Measurements from ENCODE around the gene TMEM86A.

Gene TMEM86A

GRCh38 chr11:18710545-18710944 is 12.0 kb downstream of the TMEM86A start:
- no peak for DNase-seq (ENCODE audit: low read depth in 1 of 2, low spot score in 1 of 2)
- no peak overlapping the region for H3K27ac ChIP-seq (replicated peaks)
- no peak overlapping the region for H3K4me3 ChIP-seq (replicated peaks; ENCODE audit: insufficient read depth, low read length)
- TF ChIP-seq POLR2AphosphoS5 (IDR thresholded peaks at IDR 0.05; ENCODE audit: low read depth) (no peak), REST (IDR thresholded peaks at IDR 0.05; ENCODE audit: insufficient replicate concordance, low read depth) (no peak), SPI1 (IDR thresholded peaks at IDR 0.05; ENCODE audit: borderline replicate concordance, low read depth) (no peak), CTCF (IDR thresholded peaks at IDR 0.05; ENCODE audit: insufficient read depth, low read length) (no peak), GABPA (IDR thresholded peaks at IDR 0.05; ENCODE audit: low read depth) (no peak)
- peaks cover 21% of the 10 kb centered on the region for H3K27me3 ChIP-seq (ENCODE audit: insufficient read depth, poor library complexity, severe bottlenecking)

- H3K27me3 ChIP-seq (ENCODE audit: insufficient read depth, poor library complexity, severe bottlenecking), result peaks cover 1% of the 10 kb centered on the region
- no peak for DNase-seq (ENCODE audit: low read depth in 1 of 2, low spot score in 1 of 2)
- H3K27ac ChIP-seq (replicated peaks), result no peak overlapping the region
- H3K4me3 ChIP-seq (replicated peaks; ENCODE audit: insufficient read depth, low read length), result no peak overlapping the region
- TF ChIP-seq REST (IDR thresholded peaks at IDR 0.05; ENCODE audit: insufficient replicate concordance, low read depth) (no peak), CTCF (IDR thresholded peaks at IDR 0.05; ENCODE audit: insufficient read depth, low read length) (no peak), GABPA (IDR thresholded peaks at IDR 0.05; ENCODE audit: low read depth) (no peak), POLR2AphosphoS5 (IDR thresholded peaks at IDR 0.05; ENCODE audit: low read depth) (no peak), SPI1 (IDR thresholded peaks at IDR 0.05; ENCODE audit: borderline replicate concordance, low read depth) (no peak)
Measured at GRCh38 chr11:18713646-18714442, 15.3 kb downstream of the TMEM86A start.

GRCh38 chr11:18714443-18714780 is 15.8 kb downstream of the TMEM86A start:
- no peak for TF ChIP-seq SPI1 (IDR thresholded peaks at IDR 0.05; ENCODE audit: borderline replicate concordance, low read depth)
- no peak for TF ChIP-seq CTCF (IDR thresholded peaks at IDR 0.05; ENCODE audit: insufficient read depth, low read length)
- TF ChIP-seq GABPA (IDR thresholded peaks at IDR 0.05; ENCODE audit: low read depth), result no peak
- no peak for TF ChIP-seq REST (IDR thresholded peaks at IDR 0.05; ENCODE audit: insufficient replicate concordance, low read depth)
- no peak for DNase-seq (ENCODE audit: low read depth in 1 of 2, low spot score in 1 of 2)
- Histone ChIP-seq H3K27ac (replicated peaks) (no peak overlapping the region), H3K27me3 (ENCODE audit: insufficient read depth, poor library complexity, severe bottlenecking) (no peaks in the 10 kb centered on the region), H3K4me3 (replicated peaks; ENCODE audit: insufficient read depth, low read length) (no peak overlapping the region)
